ENCODE data around the gene DCANP1. TPM values are rescaled to one million over a fixed set of nuclear protein-coding genes. Genes with fewer than 3 reads are reported as not detected.

DCANP1 gene
- total and polyA plus RNA-seq, 2 experiments from 2014 or later: not detected

DNA sequence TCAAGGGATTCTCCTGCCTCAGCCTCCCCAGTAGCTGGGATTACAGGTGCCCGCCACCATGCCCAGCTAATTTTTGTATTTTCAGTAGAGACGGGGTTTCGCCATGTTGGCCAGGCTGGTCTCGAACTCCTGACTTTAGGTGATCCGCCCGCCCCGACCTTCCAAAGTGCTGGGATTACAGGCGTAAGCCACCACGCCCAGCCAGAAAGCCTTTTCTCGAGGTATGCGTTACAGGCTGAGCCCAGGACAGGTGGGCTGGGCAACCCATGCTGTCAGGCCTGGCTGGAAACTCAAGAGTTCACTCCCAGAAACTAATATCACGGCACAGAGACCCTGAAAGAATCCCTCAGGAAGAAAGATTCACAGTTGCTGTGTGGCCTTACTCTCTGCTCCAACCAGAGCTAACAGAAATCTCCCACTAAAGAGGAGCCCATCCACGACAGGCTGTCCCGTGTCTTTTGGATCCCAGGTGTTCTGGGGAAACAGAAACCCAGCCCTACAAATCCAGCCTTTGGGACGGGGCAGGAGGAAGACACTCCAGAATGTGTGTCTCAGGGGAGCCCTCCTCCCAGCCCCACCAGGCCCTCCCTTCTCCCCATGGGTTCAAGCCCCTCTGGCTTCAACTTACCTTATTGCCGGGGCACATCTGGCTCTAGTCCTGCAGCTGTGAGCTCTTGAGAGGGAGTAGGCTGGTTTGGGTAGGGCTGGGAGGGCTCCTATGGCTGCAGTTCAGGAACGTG lies 4.6 kb upstream of the DCANP1 start:
- Histone ChIP-seq H3K9me2 (replicated peaks; ENCODE audit: insufficient read depth) (no peaks in the 10 kb centered on the region), H2AFZ (no peak overlapping the region), H3K27ac (no peak overlapping the region), H3K9me3 (ENCODE audit: low read depth) (no peaks in the 10 kb centered on the region), H4K20me1 (ENCODE audit: insufficient read depth, poor library complexity, severe bottlenecking) (no peaks in the 10 kb centered on the region), H3K27me3 (no peaks in the 10 kb centered on the region), H3K79me2 (no peaks in the 10 kb centered on the region), H3K36me3 (replicated peaks; ENCODE audit: insufficient read depth, low read depth) (no peaks in the 10 kb centered on the region), H3K4me2 (no peak overlapping the region), H3K4me3 (no peak overlapping the region), H3K4me1 (ENCODE audit: insufficient read depth) (no peaks in the 10 kb centered on the region)
- TF ChIP-seq EZH2phosphoT487 (IDR thresholded peaks at IDR 0.05; ENCODE audit: low read depth, severe bottlenecking, unreplicated experiment): no peak
- no peak for TF ChIP-seq EZH2 (IDR thresholded peaks at IDR 0.05; ENCODE audit: borderline replicate concordance)
- TF ChIP-seq, protein P1, sequence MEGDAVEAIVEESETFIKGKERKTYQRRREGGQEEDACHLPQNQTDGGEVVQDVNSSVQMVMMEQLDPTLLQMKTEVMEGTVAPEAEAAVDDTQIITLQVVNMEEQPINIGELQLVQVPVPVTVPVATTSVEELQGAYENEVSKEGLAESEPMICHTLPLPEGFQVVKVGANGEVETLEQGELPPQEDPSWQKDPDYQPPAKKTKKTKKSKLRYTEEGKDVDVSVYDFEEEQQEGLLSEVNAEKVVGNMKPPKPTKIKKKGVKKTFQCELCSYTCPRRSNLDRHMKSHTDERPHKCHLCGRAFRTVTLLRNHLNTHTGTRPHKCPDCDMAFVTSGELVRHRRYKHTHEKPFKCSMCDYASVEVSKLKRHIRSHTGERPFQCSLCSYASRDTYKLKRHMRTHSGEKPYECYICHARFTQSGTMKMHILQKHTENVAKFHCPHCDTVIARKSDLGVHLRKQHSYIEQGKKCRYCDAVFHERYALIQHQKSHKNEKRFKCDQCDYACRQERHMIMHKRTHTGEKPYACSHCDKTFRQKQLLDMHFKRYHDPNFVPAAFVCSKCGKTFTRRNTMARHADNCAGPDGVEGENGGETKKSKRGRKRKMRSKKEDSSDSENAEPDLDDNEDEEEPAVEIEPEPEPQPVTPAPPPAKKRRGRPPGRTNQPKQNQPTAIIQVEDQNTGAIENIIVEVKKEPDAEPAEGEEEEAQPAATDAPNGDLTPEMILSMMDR (IDR thresholded peaks at IDR 0.05; ENCODE audit: poor library complexity): no peak
- 92% methylated on average over 16 of the region's 17 CpGs for WGBS (ENCODE audit: low lambda C conversion rate, missing lambda C conversion rate)
- no peak for DNase-seq (ENCODE audit: low spot score)

DNA sequence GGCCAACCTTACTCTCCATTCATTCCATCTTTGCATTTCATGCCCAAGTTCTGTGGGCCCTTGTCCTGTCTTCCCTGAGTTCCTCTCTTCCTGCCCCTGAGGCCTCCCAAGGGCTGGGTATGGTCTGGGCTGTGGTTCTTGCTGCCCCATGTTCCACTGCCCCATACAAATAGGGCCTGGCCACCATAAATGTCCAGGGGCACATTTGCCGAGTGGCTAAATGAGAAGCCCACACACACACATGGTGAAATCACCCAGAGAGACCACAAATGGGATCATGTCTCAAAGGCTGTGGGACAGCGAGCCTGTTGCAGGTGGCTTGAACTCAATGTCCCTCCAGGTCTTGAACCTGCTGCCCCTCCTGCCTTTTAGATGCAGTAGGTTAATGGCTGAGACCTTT lies 3.8 kb upstream of the DCANP1 start:
- no peaks in the 10 kb centered on the region for H3K36me3 ChIP-seq (replicated peaks; ENCODE audit: insufficient read depth, low read depth)
- H3K9me3 ChIP-seq (ENCODE audit: low read depth): no peaks in the 10 kb centered on the region
- no peaks in the 10 kb centered on the region for H3K4me1 ChIP-seq (ENCODE audit: insufficient read depth)
- H3K4me3 ChIP-seq: no peak overlapping the region
- no peaks in the 10 kb centered on the region for H3K9me2 ChIP-seq (replicated peaks; ENCODE audit: insufficient read depth)
- 97% methylated on average over 2 of the region's 2 CpGs for WGBS (ENCODE audit: low lambda C conversion rate, missing lambda C conversion rate)
- H3K79me2 ChIP-seq: no peaks in the 10 kb centered on the region
- no peak for DNase-seq (ENCODE audit: low spot score)
- H2AFZ ChIP-seq: no peak overlapping the region
- H3K27ac ChIP-seq: no peak overlapping the region
- H4K20me1 ChIP-seq (ENCODE audit: insufficient read depth, poor library complexity, severe bottlenecking): no peaks in the 10 kb centered on the region
- no peaks in the 10 kb centered on the region for H3K27me3 ChIP-seq
- no peak for TF ChIP-seq EZH2phosphoT487 (IDR thresholded peaks at IDR 0.05; ENCODE audit: low read depth, severe bottlenecking, unreplicated experiment)
- H3K4me2 ChIP-seq: no peak overlapping the region

DNA sequence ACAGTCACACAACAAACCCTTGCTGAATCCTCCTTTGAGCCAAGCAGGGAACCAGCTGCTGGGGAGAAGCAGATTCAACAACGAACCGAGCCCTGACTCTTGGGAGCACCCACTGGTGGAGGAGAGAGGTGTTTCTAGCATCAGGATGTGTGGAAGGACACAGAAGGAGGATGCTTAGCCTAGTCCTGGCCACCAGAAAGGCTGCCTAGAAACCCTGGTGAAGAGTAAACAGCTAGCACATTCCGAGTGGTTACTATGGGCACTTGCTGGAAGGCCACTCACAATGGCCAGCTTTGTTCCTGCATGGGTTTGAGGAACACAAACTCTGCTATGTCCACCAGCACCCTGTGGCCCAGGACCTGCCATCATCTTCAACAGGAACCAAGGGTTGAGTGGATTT lies 3.2 kb upstream of the DCANP1 start:
- no peak overlapping the region for H3K4me2 ChIP-seq
- H3K27me3 ChIP-seq: no peaks in the 10 kb centered on the region
- no peak for TF ChIP-seq EZH2 (IDR thresholded peaks at IDR 0.05; ENCODE audit: borderline replicate concordance)
- no peaks in the 10 kb centered on the region for H3K36me3 ChIP-seq (replicated peaks; ENCODE audit: insufficient read depth, low read depth)
- no peak overlapping the region for H2AFZ ChIP-seq
- H3K79me2 ChIP-seq: no peaks in the 10 kb centered on the region
- 79% methylated on average over 3 of the region's 3 CpGs for WGBS (ENCODE audit: low lambda C conversion rate, missing lambda C conversion rate)
- no peaks in the 10 kb centered on the region for H3K4me1 ChIP-seq (ENCODE audit: insufficient read depth)
- DNase-seq (ENCODE audit: low spot score): no peak
- H3K4me3 ChIP-seq: no peak overlapping the region
- H3K9me2 ChIP-seq (replicated peaks; ENCODE audit: insufficient read depth): no peaks in the 10 kb centered on the region
- no peak overlapping the region for H3K27ac ChIP-seq
- H4K20me1 ChIP-seq (ENCODE audit: insufficient read depth, poor library complexity, severe bottlenecking): no peaks in the 10 kb centered on the region
- H3K9me3 ChIP-seq (ENCODE audit: low read depth): no peaks in the 10 kb centered on the region

DNA sequence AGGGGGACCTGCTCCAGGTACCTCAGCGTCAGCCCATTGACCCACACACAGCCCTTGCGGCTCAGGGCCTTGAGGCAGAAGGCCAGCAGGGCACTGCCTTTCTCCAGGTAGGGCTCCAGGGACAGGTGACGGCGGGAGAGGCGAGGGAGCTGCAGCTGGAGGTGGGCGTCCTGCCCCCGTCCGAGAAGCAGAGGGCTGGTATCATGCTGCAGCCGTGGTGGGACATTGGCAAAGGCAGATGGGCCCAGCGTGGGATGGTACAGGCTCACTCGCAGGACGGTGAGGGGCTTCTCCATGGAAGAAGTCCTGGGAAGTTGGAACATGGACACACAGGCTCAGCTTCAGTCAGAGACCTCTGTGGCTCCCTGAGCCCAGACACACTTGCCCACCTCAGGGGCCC lies 2.5 kb upstream of the DCANP1 start:
- DNase-seq (ENCODE audit: low spot score): no peak
- H3K27me3 ChIP-seq: no peaks in the 10 kb centered on the region
- H3K27ac ChIP-seq: no peak overlapping the region
- no peaks in the 10 kb centered on the region for H3K4me1 ChIP-seq (ENCODE audit: insufficient read depth)
- TF ChIP-seq, protein P1 (IDR thresholded peaks at IDR 0.05; ENCODE audit: poor library complexity): no peak
- no peak for TF ChIP-seq EZH2phosphoT487 (IDR thresholded peaks at IDR 0.05; ENCODE audit: low read depth, severe bottlenecking, unreplicated experiment)
- TF ChIP-seq EZH2 (IDR thresholded peaks at IDR 0.05; ENCODE audit: borderline replicate concordance): no peak
- H3K79me2 ChIP-seq: no peaks in the 10 kb centered on the region
- no peaks in the 10 kb centered on the region for H3K36me3 ChIP-seq (replicated peaks; ENCODE audit: insufficient read depth, low read depth)
- H3K9me2 ChIP-seq (replicated peaks; ENCODE audit: insufficient read depth): no peaks in the 10 kb centered on the region
- no peaks in the 10 kb centered on the region for H4K20me1 ChIP-seq (ENCODE audit: insufficient read depth, poor library complexity, severe bottlenecking)
- WGBS (ENCODE audit: low lambda C conversion rate, missing lambda C conversion rate): 96% methylated on average over 12 of the region's 12 CpGs
- no peak overlapping the region for H3K4me3 ChIP-seq
- H3K4me2 ChIP-seq: no peak overlapping the region
- no peaks in the 10 kb centered on the region for H3K9me3 ChIP-seq (ENCODE audit: low read depth)
- no peak overlapping the region for H2AFZ ChIP-seq
